SK-N-MC (cell line): ENCODE measurements around the gene REL.

Experiments used
- EZH2 ChIP-seq: fragments of 200-600 bp; sonication (generic); IDR thresholded peaks from one replicate; pipeline ENCODE4 v1.6.1; 2017; ENCODE audit warnings: antibody characterized with exemption
- FOXP2 ChIP-seq: optimal IDR thresholded peaks from 2 replicates; pipeline ENCODE3; 2011; ENCODE audit warnings: mild to moderate bottlenecking, moderate library complexity; ENCODE audit not compliant: insufficient read depth; ENCODE audit errors: extremely low read length, control extremely low read depth
- POLR2AphosphoS5 ChIP-seq: IDR thresholded peaks from 2 replicates; pipeline ENCODE4 v1.6.1; 2012; ENCODE audit warnings: mild to moderate bottlenecking, low read depth, low read length, borderline replicate concordance

DNA sequence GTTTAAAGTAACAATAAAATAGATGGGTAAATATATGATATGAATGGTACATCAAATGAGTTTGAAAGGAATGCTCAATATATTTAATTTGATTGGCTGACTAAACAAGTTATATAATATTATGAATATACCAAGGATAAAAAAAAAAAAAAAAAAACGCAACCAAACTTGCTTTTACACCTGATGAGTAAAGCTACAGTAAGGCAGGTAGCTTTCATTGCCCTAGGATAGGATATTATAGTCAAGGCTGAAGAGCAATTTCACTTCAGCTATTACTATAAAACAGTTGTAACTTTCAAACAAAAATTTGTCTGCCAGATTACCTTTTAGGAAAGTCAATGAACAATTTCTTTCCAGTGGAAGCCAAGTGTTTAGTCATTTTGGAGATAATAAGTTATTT, 79.3 kb downstream of the REL start:
- TF ChIP-seq EZH2, result no peak
- TF ChIP-seq POLR2AphosphoS5, result no peak
- TF ChIP-seq FOXP2, result no peak
